ENCODE data around the gene PRICKLE2. TPM values are rescaled to one million over a fixed set of nuclear protein-coding genes. Genes with fewer than 3 reads are reported as not detected.

The PRICKLE2 gene
- total RNA-seq = 10 to 100 TPM; 26.2 to 87.3 (median 47.9) TPM

GRCh38 chr3:64224826-64225610 is at the start of gene PRICKLE2:
TSS of gene PRICKLE2 (minus strand) at chr3:64225466. CDS start at chr3:64198927, 26,539 bp downstream.
- H3K4me1 ChIP-seq = peaks cover 11 to 21% of the 10 kb centered on the region in 2 donors
- peak within 1 kb of the TSS; percentile 25 to 29 for H3K4me3 ChIP-seq
- DNase-seq = peak; percentile 73 to 78
- no peaks in the 10 kb centered on the region for H3K36me3 ChIP-seq
- H3K27me3 ChIP-seq = no peaks in the 10 kb centered on the region
- peak; percentile 27 to 35 (median 30) for TF ChIP-seq CTCF (IDR thresholded peaks at IDR 0.05)
- TF ChIP-seq POLR2A (IDR thresholded peaks at IDR 0.05) = no peak
- intact Hi-C loops (cut with DNase I; ENCODE audit: low total_unique reads) = no loop called here
- peak within 1 kb of the TSS; percentile 76 to 87 for H3K27ac ChIP-seq
- no peaks in the 10 kb centered on the region for H3K9me3 ChIP-seq

- Histone ChIP-seq H3K9me3 (no peaks in the 10 kb centered on the region), H3K27me3 (no peaks in the 10 kb centered on the region), H3K36me3 (no peaks in the 10 kb centered on the region), H3K4me1 (no peaks in the 10 kb centered on the region), H3K4me3 (no peak overlapping the region), H3K27ac (no peak overlapping the region)
- TF ChIP-seq CTCF (IDR thresholded peaks at IDR 0.05) = no peak
- TF ChIP-seq POLR2A (IDR thresholded peaks at IDR 0.05) = no peak
- intact Hi-C loops (cut with DNase I; ENCODE audit: low total_unique reads) = no loop called here
- no peak for DNase-seq
These were observed 47.6 kb upstream of the PRICKLE2 start for GRCh38 chr3:64272842-64273241.

GRCh38 chr3:64272271-64272670 is 47.0 kb upstream of the PRICKLE2 start:
- intact Hi-C loops (cut with DNase I; ENCODE audit: low total_unique reads) = no loop called here
- H3K9me3 ChIP-seq = no peaks in the 10 kb centered on the region
- no peak overlapping the region for H3K4me3 ChIP-seq
- H3K27ac ChIP-seq = no peak overlapping the region
- DNase-seq = no peak
- no peaks in the 10 kb centered on the region for H3K27me3 ChIP-seq
- TF ChIP-seq CTCF (IDR thresholded peaks at IDR 0.05) (no peak), POLR2A (IDR thresholded peaks at IDR 0.05) (no peak)
- no peaks in the 10 kb centered on the region for H3K36me3 ChIP-seq
- no peaks in the 10 kb centered on the region for H3K4me1 ChIP-seq

GRCh38 chr3:64271631-64272030 is 46.4 kb upstream of the PRICKLE2 start:
- Histone ChIP-seq H3K27me3 (no peaks in the 10 kb centered on the region), H3K4me3 (no peak overlapping the region), H3K36me3 (no peaks in the 10 kb centered on the region), H3K9me3 (no peaks in the 10 kb centered on the region), H3K27ac (no peak overlapping the region), H3K4me1 (no peaks in the 10 kb centered on the region)
- intact Hi-C loops (cut with DNase I; ENCODE audit: low total_unique reads) = no loop called here
- TF ChIP-seq CTCF (IDR thresholded peaks at IDR 0.05) (no peak), POLR2A (IDR thresholded peaks at IDR 0.05) (no peak)
- no peak for DNase-seq

GRCh38 chr3:64270866-64271260 is 45.6 kb upstream of the PRICKLE2 start:
- Histone ChIP-seq H3K36me3 (no peaks in the 10 kb centered on the region), H3K4me1 (no peaks in the 10 kb centered on the region), H3K4me3 (no peak overlapping the region), H3K27me3 (no peaks in the 10 kb centered on the region), H3K27ac (no peak overlapping the region), H3K9me3 (no peaks in the 10 kb centered on the region)
- TF ChIP-seq POLR2A (IDR thresholded peaks at IDR 0.05) (no peak), CTCF (IDR thresholded peaks at IDR 0.05) (no peak)
- no peak for DNase-seq
- intact Hi-C loops (cut with DNase I; ENCODE audit: low total_unique reads) = no loop called here
